GM23338 (cell line): ENCODE measurements around the gene UGT1A10. TPM values are rescaled to one million over a fixed set of nuclear protein-coding genes. Genes with fewer than 3 reads are reported as not detected.

ENCODE experiments used
- ATAC-seq: fragments of 200-7000 bp; cut with Tn5 transposase; 3 replicates; pipeline ENCODE4 v1.9.1; 2020
- DNase-seq: peaks from one replicate; pipeline ENCODE4 v3.0.0-alpha.2; 2015; ENCODE audit warnings: low spot score
- H2AFZ ChIP-seq: fragments of 200-600 bp; sonication (generic); 2 replicates; pipeline ENCODE4 v1.8.0; 2016; ENCODE audit warnings: antibody characterized with exemption, mild to moderate bottlenecking, moderate library complexity
- H3F3A ChIP-seq: fragments of 200-600 bp; sonication (generic); replicated peaks from 2 replicates; pipeline ENCODE4 v1.8.0; 2017; ENCODE audit warnings: antibody characterized with exemption, mixed run types, low read depth
- H3K27ac ChIP-seq: fragments of 200-600 bp; sonication (generic); 2 replicates; pipeline ENCODE4 v1.6.1; 2016; ENCODE audit warnings: low read depth
- H3K27me3 ChIP-seq: fragments of 200-600 bp; sonication (generic); 2 replicates; pipeline ENCODE4 v1.8.0; 2016; ENCODE audit warnings: mild to moderate bottlenecking, mixed run types, moderate library complexity; ENCODE audit not compliant: insufficient read depth
- H3K36me3 ChIP-seq: fragments of 200-600 bp; sonication (generic); 2 replicates; pipeline ENCODE4 v1.8.0; 2016; ENCODE audit warnings: mild to moderate bottlenecking; ENCODE audit not compliant: insufficient read depth
- H3K4me1 ChIP-seq: fragments of 200-600 bp; sonication (generic); 2 replicates; pipeline ENCODE4 v1.8.0; 2016; ENCODE audit warnings: mild to moderate bottlenecking, moderate library complexity; ENCODE audit not compliant: insufficient read depth
- H3K4me2 ChIP-seq: fragments of 200-600 bp; sonication (generic); 2 replicates; pipeline ENCODE4 v1.7.1; 2017; ENCODE audit warnings: mixed run types
- H3K4me3 ChIP-seq: fragments of 200-600 bp; sonication (generic); 2 replicates; pipeline ENCODE4 v1.6.1; 2016; ENCODE audit warnings: mixed run types
- H3K79me2 ChIP-seq: fragments of 200-600 bp; sonication (generic); replicated peaks from 2 replicates; pipeline ENCODE4 v1.8.0; 2017; ENCODE audit warnings: mild to moderate bottlenecking; ENCODE audit not compliant: insufficient read depth
- H3K9me2 ChIP-seq: fragments of 200-600 bp; sonication (generic); 2 replicates; pipeline ENCODE4 v1.8.0; 2017; ENCODE audit not compliant: insufficient read depth
- H4K20me1 ChIP-seq: fragments of 200-600 bp; sonication (generic); replicated peaks from 2 replicates; pipeline ENCODE4 v1.8.0; 2017; ENCODE audit warnings: mild to moderate bottlenecking; ENCODE audit not compliant: insufficient read depth
- H3K27ac Mint-ChIP-seq: 2 replicates; pipeline ENCODE4 v1.8.0; 2020; ENCODE audit warnings: inconsistent platforms, mild to moderate bottlenecking, moderate library complexity, mixed read lengths
- H3K27me3 Mint-ChIP-seq: 3 replicates; pipeline ENCODE4 v1.8.0; 2022; ENCODE audit warnings: low read depth, mild to moderate bottlenecking, moderate library complexity, mixed read lengths, inconsistent platforms; ENCODE audit not compliant: insufficient read depth, poor library complexity
- H3K36me3 Mint-ChIP-seq: 3 replicates; pipeline ENCODE4 v1.8.0; 2021; ENCODE audit warnings: low read depth, mild to moderate bottlenecking, inconsistent platforms, moderate library complexity, mixed read lengths
- H3K4me1 Mint-ChIP-seq: 3 replicates; pipeline ENCODE4 v1.8.0; 2020; ENCODE audit warnings: mild to moderate bottlenecking, inconsistent platforms, mixed read lengths
- H3K4me3 Mint-ChIP-seq: 3 replicates; pipeline ENCODE4 v1.8.0; 2021; ENCODE audit warnings: moderate library complexity, mild to moderate bottlenecking, inconsistent platforms, mixed read lengths
- H3K9me3 Mint-ChIP-seq: 3 replicates; pipeline ENCODE4 v1.8.0; 2020; ENCODE audit warnings: moderate library complexity, mild to moderate bottlenecking, inconsistent platforms, mixed read lengths
- CREB1 ChIP-seq: fragments of 250-450 bp; sonication (Bioruptor Pico); IDR thresholded peaks from 2 replicates; pipeline ENCODE4 v1.5.0; 2020; ENCODE audit warnings: low read depth, mild to moderate bottlenecking, moderate library complexity
- CTCF ChIP-seq, 2 experiments: fragments of 200-600 bp in 1 of 2; sonication (generic) in 1 of 2; conservative IDR thresholded peaks; 2 replicates each; pipeline versions ENCODE4 v1.5.1 to v1.6.1; 2016 to 2017; ENCODE audit warnings: antibody characterized with exemption in 2 of 2, low read depth in 2 of 2, mild to moderate bottlenecking in 2 of 2, moderate library complexity in 1 of 2
- ETS1 ChIP-seq: IDR thresholded peaks from 2 replicates; pipeline ENCODE4 v1.6.1; 2016; ENCODE audit warnings: antibody characterized with exemption
- EZH2 ChIP-seq: fragments of 200-600 bp; sonication (generic); IDR thresholded peaks from one replicate; pipeline ENCODE4 v1.8.0; 2017; ENCODE audit warnings: antibody characterized with exemption, mild to moderate bottlenecking, low read depth; ENCODE audit not compliant: unreplicated experiment
- EZH2phosphoT487 ChIP-seq: fragments of 200-600 bp; sonication (generic); IDR thresholded peaks from one replicate; pipeline ENCODE4 v1.8.1; 2018; ENCODE audit warnings: antibody characterized with exemption; ENCODE audit not compliant: unreplicated experiment
- JUNB ChIP-seq: IDR thresholded peaks from one replicate; pipeline ENCODE4 v1.6.1; 2016; ENCODE audit warnings: antibody characterized with exemption; ENCODE audit not compliant: unreplicated experiment
- NANOG ChIP-seq: IDR thresholded peaks from 2 replicates; pipeline ENCODE4 v1.6.1; 2016; ENCODE audit warnings: antibody characterized with exemption, borderline replicate concordance
- POLR2AphosphoS5 ChIP-seq: IDR thresholded peaks from 2 replicates; pipeline ENCODE4 v1.6.1; 2016; ENCODE audit warnings: antibody characterized with exemption, low read depth
- REST ChIP-seq: IDR thresholded peaks from one replicate; pipeline ENCODE4 v1.6.1; 2018; ENCODE audit warnings: antibody characterized with exemption; ENCODE audit not compliant: unreplicated experiment
- STAT1 ChIP-seq: IDR thresholded peaks from one replicate; pipeline ENCODE4 v1.6.1; 2016; ENCODE audit warnings: antibody characterized with exemption; ENCODE audit not compliant: unreplicated experiment
- ZNF114 ChIP-seq: fragments of 250-450 bp; sonication (Bioruptor Pico); IDR thresholded peaks from 2 replicates; pipeline ENCODE4 v1.5.0; 2020; ENCODE audit warnings: mild to moderate bottlenecking, moderate library complexity
- ZNF331 ChIP-seq: fragments of 250-450 bp; sonication (Bioruptor Pico); IDR thresholded peaks from 2 replicates; pipeline ENCODE4 v1.5.0; 2020; ENCODE audit warnings: low read depth, mild to moderate bottlenecking, moderate library complexity
- ZNF462 ChIP-seq: fragments of 250-450 bp; sonication (Bioruptor Pico); IDR thresholded peaks from 2 replicates; pipeline ENCODE4 v1.5.0; 2020; ENCODE audit warnings: mild to moderate bottlenecking, moderate library complexity
- polyA plus RNA-seq: library from polyadenylated mRNA; unstranded; fragments of >200 nt; fragmentation: Nextera tagmentation; extraction: Ambion mirVana; gene quantifications from 2 replicates; pipeline ENCODE4 v1.2.1, GENCODE V29; 2016
- total RNA-seq: library from RNA; depleted of rRNA; stranded (reverse); fragments of >200 nt; shearing (Covaris generic); gene quantifications from 2 replicates; pipeline ENCODE4 v1.2.3, GENCODE V29; 2014

Gene UGT1A10
- total and polyA plus RNA-seq, 2 experiments from 2014 or later, result not detected

- H3K4me3 Mint-ChIP-seq, result no peak overlapping the region
- Histone ChIP-seq H3K36me3 (no peaks in the 10 kb centered on the region), H3K27ac (no peak overlapping the region), H3K79me2 (no peaks in the 10 kb centered on the region), H3K27me3 (no peaks in the 10 kb centered on the region), H2AFZ (no peak overlapping the region), H3K4me2 (no peak overlapping the region), H3F3A (no peaks in the 10 kb centered on the region), H4K20me1 (no peaks in the 10 kb centered on the region), H3K4me1 (no peaks in the 10 kb centered on the region; the same call in 1 of the 2 replicates), H3K9me2 (no peaks in the 10 kb centered on the region), H3K4me3 (no peak overlapping the region)
- H3K4me1 Mint-ChIP-seq, result peaks cover 6% of the 10 kb centered on the region; the same call in 2 of the 3 replicates
- H3K36me3 Mint-ChIP-seq, result no peaks in the 10 kb centered on the region
- DNase-seq (no peak), ATAC-seq (no peak)
- TF ChIP-seq JUNB (no peak), CREB1 (CRISPR knock-in tag) (no peak), ZNF114 (CRISPR knock-in tag) (no peak), EZH2phosphoT487 (no peak), ETS1 (no peak), ZNF331 (no peak), EZH2 (no peak), POLR2AphosphoS5 (no peak), CTCF (conservative IDR thresholded peaks at IDR 0.05; ENCODE audit: low read depth in 2 of 2) (no peak), NANOG (no peak), REST (no peak), STAT1 (no peak), ZNF462 (CRISPR knock-in tag) (no peak)
- H3K27ac Mint-ChIP-seq, result no peak overlapping the region
- H3K27me3 Mint-ChIP-seq, result peaks cover 4% of the 10 kb centered on the region
- no peaks in the 10 kb centered on the region; the same call in 2 of the 3 replicates for H3K9me3 Mint-ChIP-seq
These were observed 42.9 kb downstream of the UGT1A10 start for GRCh38 chr2:233679196-233679595.
